HTR-8/SVneo (cell line): ENCODE data around the gene PHLPP2.
"Not testable (repeated sequence)": the region's sequence is repeated elsewhere in the genome, so short reads cannot be mapped to it uniquely, and the experiment has no call there.

Source experiments
- DNase-seq: peaks from one replicate; pipeline ENCODE4 v3.0.0; 2011; ENCODE audit warnings: low spot score, mixed read lengths; ENCODE audit not compliant: insufficient read length
- FAIRE-seq: peaks from 2 replicates; lab custom pipeline; 2011; peaks lifted over from hg19 to GRCh38; lab: Jason Lieb, UNC

The PHLPP2 gene

DNA sequence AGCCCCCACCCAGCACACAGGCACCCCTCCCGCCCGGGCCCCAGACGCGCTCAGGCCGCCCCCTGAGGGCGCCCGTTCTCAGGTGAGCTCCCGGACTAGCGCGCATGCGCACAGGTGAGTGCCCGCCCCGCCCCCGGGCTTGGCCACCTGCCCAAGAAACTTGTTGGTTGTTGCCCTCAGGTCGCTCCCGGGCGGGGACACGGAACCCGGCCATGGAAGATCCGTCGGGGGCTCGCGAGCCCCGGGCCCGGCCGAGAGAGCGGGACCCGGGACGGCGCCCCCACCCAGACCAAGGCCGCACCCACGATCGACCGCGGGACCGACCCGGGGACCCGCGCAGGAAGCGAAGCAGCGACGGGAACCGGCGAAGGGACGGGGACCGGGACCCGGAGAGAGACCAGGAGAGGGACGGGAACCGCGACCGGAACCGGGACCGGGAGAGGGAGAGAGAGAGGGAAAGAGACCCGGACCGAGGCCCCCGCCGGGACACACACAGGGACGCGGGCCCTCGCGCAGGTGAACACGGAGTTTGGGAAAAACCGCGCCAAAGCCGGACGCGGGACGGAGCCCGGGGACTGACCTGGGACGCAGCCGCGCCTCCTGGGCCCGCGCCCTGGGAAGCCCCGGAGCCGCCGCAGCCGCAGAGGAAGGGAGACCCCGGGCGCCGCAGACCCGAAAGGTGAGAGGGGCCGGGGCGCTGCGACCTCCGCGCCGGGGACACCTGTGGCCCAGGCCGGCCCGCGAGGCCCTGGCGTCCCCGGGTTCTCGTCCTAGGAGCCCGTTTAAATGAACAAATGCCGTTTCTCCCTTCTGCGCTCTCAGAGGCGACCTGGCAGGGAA is 98.3 kb downstream of the PHLPP2 start, which contains the start of gene MARVELD3:
Gene MARVELD3 (plus strand): TSS at position 167 of the 840 bp plus-strand sequence. CDS start 46 bp downstream, at position 213.
- DNase-seq (peak; percentile 36), FAIRE-seq (no peak)

DNA sequence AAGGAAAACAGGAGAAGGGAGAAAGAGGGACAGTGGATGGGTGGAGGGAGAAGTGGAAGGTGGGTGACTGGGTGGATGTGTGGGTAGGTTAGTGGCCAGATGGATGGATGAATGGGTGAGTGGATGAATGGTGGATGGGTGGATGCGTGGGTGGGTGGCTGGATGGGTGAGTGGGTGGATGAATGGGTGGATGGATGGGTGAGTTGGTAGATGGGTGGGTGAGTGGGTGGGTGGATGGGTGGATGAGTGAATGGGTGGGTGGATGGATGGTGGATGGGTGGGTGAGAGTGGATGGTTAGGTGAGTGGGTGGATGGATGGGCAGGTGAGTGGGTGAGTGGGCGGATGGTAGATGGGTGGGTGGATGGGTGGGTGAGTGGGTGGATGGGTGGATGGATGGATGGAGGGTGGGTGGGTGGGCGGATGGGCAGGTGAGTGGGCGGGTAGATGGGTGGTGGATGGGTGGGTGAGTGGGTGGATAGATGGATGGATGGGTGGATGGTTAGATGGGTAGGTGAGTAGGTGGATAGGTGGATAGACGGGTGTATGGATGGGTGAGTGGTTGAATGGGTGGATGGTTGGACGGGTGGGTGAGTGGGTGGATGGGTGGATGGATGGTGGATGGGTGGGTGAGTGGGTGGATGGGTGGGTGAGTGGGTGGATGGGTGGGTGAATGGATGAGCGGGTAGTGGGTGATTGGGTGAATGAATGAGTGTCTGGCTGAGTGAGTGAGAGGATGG is 99.2 kb downstream of the PHLPP2 start:
- FAIRE-seq: peak; percentile 74
- no peak for DNase-seq

DNA sequence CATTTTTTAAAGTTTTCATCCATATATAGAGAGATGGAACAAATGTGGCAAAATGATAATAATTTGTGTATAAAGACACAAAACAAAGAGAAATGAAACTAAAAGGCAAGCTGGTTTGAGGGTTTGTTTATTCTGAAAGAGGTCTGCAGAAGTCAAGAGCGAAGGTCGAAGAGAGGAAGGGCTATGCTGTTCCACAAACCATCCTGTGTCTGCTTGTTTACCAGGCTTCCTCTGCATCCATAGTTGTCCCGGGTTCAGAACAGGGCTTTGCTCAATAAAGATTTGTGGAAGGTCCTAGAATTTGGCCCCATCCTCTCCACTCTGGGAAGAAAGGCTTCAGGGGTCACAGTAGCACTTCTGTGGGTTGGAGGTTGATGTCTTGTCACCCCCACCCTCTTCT is 100.9 kb downstream of the PHLPP2 start:
- FAIRE-seq (peak; percentile 38), DNase-seq (no peak)

DNA sequence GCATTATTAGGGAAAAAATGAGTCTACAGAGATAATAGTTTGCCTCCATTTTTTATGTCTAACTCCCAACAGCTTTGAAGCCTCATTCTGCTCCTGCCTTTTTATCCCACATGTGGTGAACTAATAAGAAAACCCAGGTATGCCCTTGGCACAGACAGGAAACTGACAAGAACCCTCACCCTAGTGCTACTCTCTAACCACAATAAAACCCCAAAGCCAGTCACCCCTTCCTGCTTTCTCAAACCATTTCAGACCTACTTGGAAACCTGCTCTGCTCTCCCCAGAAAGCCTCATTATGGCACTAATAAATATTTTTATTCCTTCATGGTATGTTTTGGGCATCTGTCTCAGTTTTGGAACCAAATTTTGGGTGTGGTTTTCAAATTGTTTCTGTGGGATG is 102.4 kb downstream of the PHLPP2 start:
- DNase-seq (no peak), FAIRE-seq (no peak)

DNA sequence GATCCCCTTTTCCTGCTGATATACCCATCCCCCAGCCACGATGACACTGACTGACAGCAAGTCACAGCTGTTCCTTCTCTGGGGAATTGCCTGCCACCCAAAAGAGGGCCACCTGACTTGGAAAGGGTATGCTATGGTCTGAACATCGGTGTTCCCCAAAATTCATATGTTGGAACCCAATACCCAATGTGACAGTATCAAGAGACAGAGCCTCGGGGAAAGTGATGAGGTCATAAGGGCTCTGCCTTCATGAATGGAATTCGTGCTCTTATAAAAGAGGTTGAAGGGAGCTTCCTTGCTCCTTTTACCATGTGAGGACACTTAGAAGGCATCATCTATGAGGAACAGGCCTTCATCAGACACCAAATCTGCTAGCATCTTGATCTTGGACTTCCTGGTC is 106.1 kb downstream of the PHLPP2 start:
- DNase-seq (no peak), FAIRE-seq (no peak)

DNA sequence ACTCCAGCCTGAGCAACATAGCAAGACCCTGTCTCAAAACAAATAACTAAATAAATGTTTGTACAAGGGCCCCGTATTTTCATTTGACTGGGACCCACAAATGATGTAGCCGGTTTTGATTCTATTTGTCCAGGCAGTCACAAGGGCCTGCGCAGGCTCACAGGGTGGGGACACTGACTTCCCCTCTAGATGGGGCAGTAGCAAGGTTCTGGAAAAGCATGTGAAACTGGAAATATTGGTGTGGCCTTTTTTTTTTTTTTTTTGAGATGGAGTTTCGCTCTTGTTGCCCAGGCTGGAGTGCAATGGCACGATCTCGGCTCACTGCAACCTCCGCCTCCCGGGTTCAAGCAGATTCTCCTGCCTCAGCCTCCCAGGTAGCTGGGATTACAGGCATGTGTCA is 109.5 kb downstream of the PHLPP2 start:
- not testable (repeated sequence) for DNase-seq

DNA sequence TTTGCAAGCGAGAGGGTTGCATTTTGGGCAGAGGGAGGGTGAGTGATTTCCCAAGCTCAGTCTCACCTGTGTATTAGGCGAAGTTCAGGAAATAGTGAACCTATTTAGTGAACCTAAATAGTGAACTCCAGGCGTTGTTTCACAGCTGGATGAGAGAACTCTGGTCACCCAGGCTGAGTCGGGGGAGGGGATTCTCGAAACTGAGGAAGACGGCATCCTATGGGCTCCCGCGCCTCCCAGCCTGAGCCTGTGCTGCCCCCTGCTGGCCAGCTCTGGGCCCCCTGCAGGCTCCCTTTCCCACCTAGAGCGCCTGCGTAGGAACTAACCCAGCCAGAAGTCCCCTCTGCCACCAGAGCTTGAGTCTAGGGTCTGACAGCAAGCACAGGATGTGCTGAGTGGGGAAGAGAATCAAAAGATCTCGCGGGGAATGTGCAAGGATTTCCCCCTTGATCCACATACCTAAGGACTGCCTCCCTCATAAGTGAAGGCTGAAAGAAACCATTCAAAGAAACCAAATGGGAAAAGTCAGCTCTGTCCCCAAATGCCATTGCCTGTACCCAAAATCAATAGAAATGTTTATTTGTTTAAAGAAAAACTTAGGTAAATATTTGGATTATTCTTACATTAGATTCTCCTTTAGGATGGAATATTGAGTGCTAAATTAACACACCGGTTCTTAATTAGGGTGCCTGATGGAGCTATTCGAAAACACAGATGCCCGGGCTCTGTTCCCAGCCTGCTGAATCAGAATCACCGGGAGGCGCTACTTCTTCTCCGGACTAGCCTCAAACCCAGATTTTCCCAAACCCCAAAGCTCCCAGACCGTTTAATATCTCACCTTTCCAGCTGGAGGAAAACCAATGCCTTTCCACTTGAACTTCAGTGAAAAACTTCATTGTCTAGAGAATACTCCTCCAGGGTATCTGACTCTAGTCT is 113.3 kb downstream of the PHLPP2 start:
- no peak for FAIRE-seq
- DNase-seq: peak; percentile 86

More for the DNA sequence above, 109.5 kb downstream of the PHLPP2 start:
- FAIRE-seq: not testable (repeated sequence)

DNA sequence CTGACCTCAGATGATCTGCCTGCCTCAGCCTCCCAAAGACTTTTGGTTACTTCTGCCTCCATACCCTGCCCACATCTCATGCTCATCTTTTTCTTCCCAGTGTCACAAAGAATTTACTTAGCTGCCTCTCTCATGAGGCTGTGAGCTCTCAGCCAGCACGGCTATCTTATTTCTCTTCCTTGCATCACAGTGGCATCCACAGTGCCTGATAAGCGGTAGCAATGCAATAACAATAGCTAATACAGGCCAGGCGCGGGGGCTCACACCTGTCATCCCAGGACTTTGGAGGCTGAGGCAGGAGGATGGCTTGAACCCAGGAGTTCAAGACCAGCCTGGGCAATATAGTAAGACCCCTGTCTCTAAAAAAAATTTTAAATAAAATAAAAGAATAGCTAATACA is 114.1 kb downstream of the PHLPP2 start:
- no peak for FAIRE-seq
- DNase-seq: no peak

DNA sequence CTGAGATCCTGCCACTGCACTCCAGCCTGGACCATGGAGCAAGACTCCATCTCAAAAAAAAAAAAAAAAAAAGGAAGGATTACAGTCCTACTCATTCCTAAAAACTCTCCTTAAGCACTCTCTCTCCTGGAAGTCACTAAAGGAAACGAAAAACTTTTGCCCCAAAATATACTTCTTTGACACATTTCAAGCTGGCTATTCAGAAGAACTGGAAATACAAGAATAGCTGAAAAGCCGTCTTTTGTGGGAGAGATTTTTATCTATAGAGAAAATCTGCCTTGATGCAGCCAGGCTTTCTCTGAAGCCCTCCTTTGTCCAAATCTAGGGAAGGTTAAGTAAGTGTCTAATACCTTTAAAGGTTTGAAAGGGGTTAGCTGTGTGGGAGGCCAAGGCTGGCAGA is 115.4 kb downstream of the PHLPP2 start:
- no peak for FAIRE-seq

DNA sequence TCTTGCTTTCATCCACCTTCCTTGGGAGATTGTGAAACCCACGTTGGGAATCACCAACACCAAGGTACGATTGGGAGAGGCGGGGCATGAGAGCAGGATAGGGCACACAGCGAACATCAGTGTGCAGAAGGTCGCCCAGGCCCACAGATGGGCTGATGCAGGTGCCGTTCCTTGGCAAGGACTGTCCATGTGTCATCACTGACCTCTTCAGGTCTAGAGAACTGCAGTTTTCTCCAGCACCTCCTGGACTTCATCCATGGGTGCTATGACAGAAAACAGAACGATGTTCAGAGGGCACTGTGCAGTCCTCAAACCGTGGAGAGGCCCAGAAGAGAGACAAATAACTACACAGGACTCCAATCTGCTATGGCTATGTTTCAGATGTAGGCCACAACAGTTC is 123.7 kb downstream of the PHLPP2 start:
- no peak for DNase-seq
- FAIRE-seq: no peak

More for the DNA sequence above, 115.4 kb downstream of the PHLPP2 start:
- DNase-seq: no peak

DNA sequence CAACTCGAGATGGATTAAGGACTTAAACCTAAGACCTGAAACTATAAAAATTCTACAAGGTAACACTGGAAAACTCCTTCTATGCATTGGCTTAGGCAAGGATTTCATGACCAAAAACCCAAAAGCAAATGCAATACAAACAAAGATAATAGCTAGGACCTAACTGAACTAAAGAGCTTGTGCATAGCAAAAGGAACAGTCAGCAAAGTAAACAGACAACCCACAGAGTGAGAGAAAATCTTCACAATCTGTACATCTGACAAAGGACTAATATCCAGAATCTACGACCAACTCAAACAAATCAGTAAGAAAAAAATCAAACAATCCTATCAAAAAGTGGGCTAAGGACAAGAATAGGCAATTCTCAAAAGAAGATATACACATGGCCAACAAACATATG is 126.1 kb downstream of the PHLPP2 start:
- DNase-seq: not testable (repeated sequence)
- peak; percentile 48 for FAIRE-seq

DNA sequence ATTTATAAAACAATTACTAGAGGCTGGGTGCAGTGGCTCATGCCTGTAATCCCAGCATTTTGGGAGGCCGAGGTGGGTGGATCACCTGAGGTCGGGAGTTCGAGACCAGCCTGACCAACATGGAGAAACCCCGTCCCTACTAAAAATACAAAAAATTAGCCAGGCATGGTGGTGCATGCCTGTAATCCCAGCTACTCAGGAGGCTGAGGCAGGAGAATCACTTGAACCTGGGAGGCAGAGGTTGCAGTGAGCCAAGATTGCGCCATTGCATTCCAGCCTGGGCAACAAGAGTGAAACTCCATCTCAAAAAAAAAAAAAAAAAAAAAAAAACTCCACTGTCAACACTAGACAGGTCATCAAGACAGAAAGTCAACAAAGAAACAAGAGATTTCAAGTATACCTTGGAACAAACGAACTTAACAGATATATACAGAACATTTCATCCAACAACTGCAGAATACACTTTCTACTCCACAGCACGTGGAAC is 129.1 kb downstream of the PHLPP2 start:
- FAIRE-seq, DNase-seq: not testable (repeated sequence)
